PFSK-1 (cell line): ENCODE measurements around the gene XCR1.

ENCODE experiments used
- FOXP2 ChIP-seq: optimal IDR thresholded peaks from 2 replicates; pipeline ENCODE3; 2011; ENCODE audit warnings: borderline replicate concordance, control low read depth, inconsistent platforms; ENCODE audit not compliant: insufficient read depth; ENCODE audit errors: extremely low read length, extremely low read depth
- POLR2AphosphoS5 ChIP-seq: IDR thresholded peaks from 2 replicates; pipeline ENCODE4 v1.6.1; 2012; ENCODE audit warnings: low read depth, mild to moderate bottlenecking, control low read depth, low read length, moderate library complexity
- SIN3A ChIP-seq: IDR thresholded peaks from 2 replicates; pipeline ENCODE4 v1.6.1; 2012; ENCODE audit warnings: mild to moderate bottlenecking, low read length, moderate library complexity, borderline replicate concordance; ENCODE audit not compliant: insufficient read depth
- TAF1 ChIP-seq: IDR thresholded peaks from 2 replicates; pipeline ENCODE4 v1.6.1; 2012; ENCODE audit warnings: low read length, control low read depth, borderline replicate concordance; ENCODE audit not compliant: insufficient read depth
- TF ChIP-seq, protein P1 (sequence below), 2 experiments: IDR thresholded peaks; 2 replicates each; pipeline versions ENCODE4 v1.6.1 to v1.8.0; 2011 to 2012; ENCODE audit warnings: low read depth in 2 of 2, low read length in 2 of 2, control low read depth in 1 of 2, inconsistent platforms in 1 of 2, mild to moderate bottlenecking in 1 of 2, moderate library complexity in 1 of 2; ENCODE audit not compliant: insufficient read depth in 1 of 2

Gene XCR1

DNA sequence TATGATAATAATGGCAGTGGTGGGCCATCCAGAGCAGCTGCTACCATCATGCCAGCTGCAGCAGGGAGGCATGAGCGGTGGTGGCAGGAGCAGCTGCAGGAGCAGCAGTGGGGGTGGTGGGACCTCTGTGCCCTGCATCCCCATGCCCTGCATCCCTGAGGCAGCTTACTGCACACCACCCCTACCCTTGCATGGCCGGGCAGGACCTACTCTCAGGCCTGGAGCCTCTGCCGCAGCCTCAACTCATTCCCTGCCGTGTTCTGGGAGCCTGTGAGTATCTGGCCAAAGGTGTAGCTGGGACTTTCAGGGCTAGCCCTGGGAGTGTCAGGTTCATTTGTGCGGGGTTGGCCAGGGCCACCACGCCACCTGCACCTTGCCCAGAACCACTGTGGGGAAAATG, 3.3 kb upstream of the XCR1 start:
- TF ChIP-seq POLR2AphosphoS5 (no peak), SIN3A (no peak), FOXP2 (no peak), TAF1 (no peak)
- TF ChIP-seq, protein P1, sequence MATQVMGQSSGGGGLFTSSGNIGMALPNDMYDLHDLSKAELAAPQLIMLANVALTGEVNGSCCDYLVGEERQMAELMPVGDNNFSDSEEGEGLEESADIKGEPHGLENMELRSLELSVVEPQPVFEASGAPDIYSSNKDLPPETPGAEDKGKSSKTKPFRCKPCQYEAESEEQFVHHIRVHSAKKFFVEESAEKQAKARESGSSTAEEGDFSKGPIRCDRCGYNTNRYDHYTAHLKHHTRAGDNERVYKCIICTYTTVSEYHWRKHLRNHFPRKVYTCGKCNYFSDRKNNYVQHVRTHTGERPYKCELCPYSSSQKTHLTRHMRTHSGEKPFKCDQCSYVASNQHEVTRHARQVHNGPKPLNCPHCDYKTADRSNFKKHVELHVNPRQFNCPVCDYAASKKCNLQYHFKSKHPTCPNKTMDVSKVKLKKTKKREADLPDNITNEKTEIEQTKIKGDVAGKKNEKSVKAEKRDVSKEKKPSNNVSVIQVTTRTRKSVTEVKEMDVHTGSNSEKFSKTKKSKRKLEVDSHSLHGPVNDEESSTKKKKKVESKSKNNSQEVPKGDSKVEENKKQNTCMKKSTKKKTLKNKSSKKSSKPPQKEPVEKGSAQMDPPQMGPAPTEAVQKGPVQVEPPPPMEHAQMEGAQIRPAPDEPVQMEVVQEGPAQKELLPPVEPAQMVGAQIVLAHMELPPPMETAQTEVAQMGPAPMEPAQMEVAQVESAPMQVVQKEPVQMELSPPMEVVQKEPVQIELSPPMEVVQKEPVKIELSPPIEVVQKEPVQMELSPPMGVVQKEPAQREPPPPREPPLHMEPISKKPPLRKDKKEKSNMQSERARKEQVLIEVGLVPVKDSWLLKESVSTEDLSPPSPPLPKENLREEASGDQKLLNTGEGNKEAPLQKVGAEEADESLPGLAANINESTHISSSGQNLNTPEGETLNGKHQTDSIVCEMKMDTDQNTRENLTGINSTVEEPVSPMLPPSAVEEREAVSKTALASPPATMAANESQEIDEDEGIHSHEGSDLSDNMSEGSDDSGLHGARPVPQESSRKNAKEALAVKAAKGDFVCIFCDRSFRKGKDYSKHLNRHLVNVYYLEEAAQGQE (IDR thresholded peaks at IDR 0.05; ENCODE audit: insufficient read depth in 1 of 2, low read depth in 2 of 2, low read length in 2 of 2), result no peak

DNA sequence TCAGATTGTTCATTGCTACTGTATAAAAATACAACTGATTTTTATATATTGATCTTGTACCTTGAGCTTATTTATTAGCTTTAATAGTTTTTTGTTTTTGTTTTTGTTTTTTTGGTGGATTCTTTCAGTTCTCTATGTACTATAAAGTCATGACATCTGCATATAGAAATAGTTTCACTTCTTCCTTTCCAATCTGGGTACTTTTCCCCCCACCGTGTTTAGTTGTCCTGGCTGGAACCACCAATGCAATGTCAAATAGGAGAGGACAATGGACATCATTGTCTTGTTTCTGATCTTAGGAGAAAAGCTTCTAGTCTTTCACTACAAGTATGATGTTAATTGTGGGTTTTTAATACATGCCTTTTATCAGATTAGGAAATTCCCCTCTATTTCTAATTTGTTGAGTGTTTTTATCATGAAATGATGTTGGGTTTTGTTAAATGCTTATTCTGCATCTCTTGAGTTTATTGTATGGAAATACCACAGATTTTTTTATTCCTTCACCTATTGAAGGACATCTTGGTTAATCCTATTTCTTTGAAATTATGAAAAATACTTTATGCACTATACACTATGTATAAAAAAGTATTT, 2.8 kb upstream of the XCR1 start:
- no peak for TF ChIP-seq FOXP2
- TF ChIP-seq, protein P1 (IDR thresholded peaks at IDR 0.05; ENCODE audit: insufficient read depth in 1 of 2, low read depth in 2 of 2, low read length in 2 of 2), result no peak
- TF ChIP-seq TAF1, result no peak
- TF ChIP-seq POLR2AphosphoS5, result no peak
- no peak for TF ChIP-seq SIN3A

DNA sequence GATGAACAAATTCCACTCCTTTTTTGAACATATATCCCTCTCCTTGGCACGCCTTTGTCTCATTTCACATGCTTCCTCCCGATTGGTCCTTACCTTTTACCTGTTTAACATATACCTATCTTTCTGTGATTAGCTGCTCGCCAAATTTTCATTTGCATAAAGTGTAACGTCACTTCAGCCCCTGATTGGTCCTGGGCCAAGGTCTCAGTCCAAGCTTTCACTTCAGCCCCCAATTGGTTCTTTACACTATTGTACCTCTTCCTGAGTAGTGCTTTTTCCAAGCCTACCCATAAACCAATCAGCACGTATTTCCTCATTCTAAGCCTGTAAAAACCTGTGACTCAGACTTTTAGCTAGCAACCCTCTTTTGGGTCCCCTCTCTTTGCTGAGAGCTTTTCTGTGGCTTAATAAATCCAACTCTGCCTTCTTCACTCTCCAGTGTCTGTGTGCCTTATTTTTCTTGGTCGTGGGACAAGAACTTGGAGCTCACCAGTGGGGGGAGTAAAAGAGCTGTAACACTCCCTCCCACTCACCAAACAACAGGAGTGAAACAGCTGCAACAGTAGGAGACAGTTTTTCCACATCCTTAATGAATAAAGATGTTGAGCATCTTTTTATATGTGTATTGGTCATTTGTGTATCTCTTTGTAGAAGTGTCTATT, 584 bp upstream of the XCR1 start:
- TF ChIP-seq POLR2AphosphoS5 (no peak), SIN3A (no peak), TAF1 (no peak), FOXP2 (no peak)
- TF ChIP-seq, protein P1 (IDR thresholded peaks at IDR 0.05; ENCODE audit: insufficient read depth in 1 of 2, low read depth in 2 of 2, low read length in 2 of 2), result no peak

DNA sequence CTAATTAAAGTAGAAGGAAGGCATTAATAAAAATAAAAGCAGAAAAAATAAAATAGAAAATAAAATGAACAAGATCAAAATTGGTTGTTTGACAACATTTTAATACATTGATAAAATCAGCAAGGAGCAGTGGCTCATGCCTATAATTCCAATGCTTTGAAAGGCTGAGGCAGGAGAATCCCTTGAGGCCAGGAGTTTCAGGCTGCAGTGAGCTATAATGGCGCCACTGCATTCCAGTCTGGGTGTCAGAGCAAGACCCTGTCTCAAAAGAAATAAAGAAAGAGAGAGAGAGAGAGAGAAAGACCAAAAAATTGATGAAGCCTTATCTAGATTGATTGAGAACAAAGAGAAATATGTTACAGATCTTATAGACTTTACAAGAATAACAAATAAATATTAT, 2.1 kb downstream of the XCR1 start:
- TF ChIP-seq SIN3A, result no peak
- TF ChIP-seq POLR2AphosphoS5, result no peak
- TF ChIP-seq TAF1, result no peak
- TF ChIP-seq, protein P1 (IDR thresholded peaks at IDR 0.05; ENCODE audit: insufficient read depth in 1 of 2, low read depth in 2 of 2, low read length in 2 of 2), result no peak
- TF ChIP-seq FOXP2, result no peak
